Measurements from ENCODE around the gene ITGB5. TPM values are rescaled to one million over a fixed set of nuclear protein-coding genes. Genes with fewer than 3 reads are reported as not detected.

Gene ITGB5
- total and polyA plus RNA-seq, 4 donors: 16.9 to 66.6 (median 48.0) TPM

- Histone ChIP-seq H3K9me3 (ENCODE audit: control insufficient read depth in 4 of 4, low read length in 3 of 4) (no peaks in the 10 kb centered on the region), H3K4me3 (ENCODE audit: low read depth in 1 of 3, low read length in 3 of 3) (no peak overlapping the region), H3K27me3 (ENCODE audit: control insufficient read depth in 4 of 4, insufficient read depth in 4 of 4, low read length in 3 of 4) (no peaks in the 10 kb centered on the region), H3K27ac (ENCODE audit: low read depth in 1 of 2, low read length in 2 of 2) (peak overlapping the region in 1 of 2 donors; percentile 7), H3K36me3 (ENCODE audit: control insufficient read depth in 4 of 4, insufficient read depth in 3 of 4, low read depth in 1 of 4, low read length in 3 of 4) (peaks cover 4 to 22% (median 14%) of the 10 kb centered on the region in 4 donors), H3K4me1 (ENCODE audit: control insufficient read depth in 4 of 4, insufficient read depth in 4 of 4, low read length in 3 of 4) (peaks cover 5 to 9% (median 6%) of the 10 kb centered on the region in 4 donors), H3K9ac (ENCODE audit: low read depth in 1 of 2, low read length in 2 of 2) (no peak overlapping the region)
- no peak for DNase-seq (ENCODE audit: low spot score)
- 23% methylated on average over 2 of the region's 2 CpGs for WGBS
- TF ChIP-seq GABPA (IDR thresholded peaks at IDR 0.05 in 1 of 2, conservative IDR thresholded peaks at IDR 0.05 in 1 of 2): no peak
- no peak for TF ChIP-seq YY1 (IDR thresholded peaks at IDR 0.05)
Observed at GRCh38 chr3:124846189-124846588, 41.0 kb downstream of the ITGB5 start.

- Histone ChIP-seq H3K4me3 (ENCODE audit: low read depth in 1 of 3, low read length in 3 of 3) (no peak overlapping the region), H3K9me3 (ENCODE audit: control insufficient read depth in 4 of 4, low read length in 3 of 4) (no peaks in the 10 kb centered on the region), H3K9ac (ENCODE audit: low read depth in 1 of 2, low read length in 2 of 2) (no peak overlapping the region), H3K27me3 (ENCODE audit: control insufficient read depth in 4 of 4, insufficient read depth in 4 of 4, low read length in 3 of 4) (no peaks in the 10 kb centered on the region), H3K27ac (ENCODE audit: low read depth in 1 of 2, low read length in 2 of 2) (peak overlapping the region; percentile 6 to 30), H3K36me3 (ENCODE audit: control insufficient read depth in 4 of 4, insufficient read depth in 3 of 4, low read depth in 1 of 4, low read length in 3 of 4) (peaks cover 4 to 25% (median 16%) of the 10 kb centered on the region in 4 donors), H3K4me1 (ENCODE audit: control insufficient read depth in 4 of 4, insufficient read depth in 4 of 4, low read length in 3 of 4) (peaks cover 0 to 5% (median 0%) of the 10 kb centered on the region in 4 donors)
- DNase-seq (ENCODE audit: low spot score): no peak
- 64% methylated on average over 5 of the region's 5 CpGs for WGBS
- no peak for TF ChIP-seq HNF4A (conservative IDR thresholded peaks at IDR 0.05)
- TF ChIP-seq YY1 (IDR thresholded peaks at IDR 0.05): no peak
- TF ChIP-seq SP1 (IDR thresholded peaks at IDR 0.05): no peak
- no peak for TF ChIP-seq TAF1 (conservative IDR thresholded peaks at IDR 0.05)
- no peak for TF ChIP-seq RXRA (IDR thresholded peaks at IDR 0.05)
- no peak for TF ChIP-seq JUND (IDR thresholded peaks at IDR 0.05)
- no peak for TF ChIP-seq NR2F2 (IDR thresholded peaks at IDR 0.05)
- TF ChIP-seq, protein P1, sequence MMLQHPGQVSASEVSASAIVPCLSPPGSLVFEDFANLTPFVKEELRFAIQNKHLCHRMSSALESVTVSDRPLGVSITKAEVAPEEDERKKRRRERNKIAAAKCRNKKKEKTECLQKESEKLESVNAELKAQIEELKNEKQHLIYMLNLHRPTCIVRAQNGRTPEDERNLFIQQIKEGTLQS (IDR thresholded peaks at IDR 0.05): no peak
- TF ChIP-seq RAD21 (IDR thresholded peaks at IDR 0.05): no peak
- TF ChIP-seq, protein P2, sequence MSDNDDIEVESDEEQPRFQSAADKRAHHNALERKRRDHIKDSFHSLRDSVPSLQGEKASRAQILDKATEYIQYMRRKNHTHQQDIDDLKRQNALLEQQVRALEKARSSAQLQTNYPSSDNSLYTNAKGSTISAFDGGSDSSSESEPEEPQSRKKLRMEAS (IDR thresholded peaks at IDR 0.05): no peak
- no peak for TF ChIP-seq FOXA1 (IDR thresholded peaks at IDR 0.05)
- no peak for TF ChIP-seq EGR1 (IDR thresholded peaks at IDR 0.05; ENCODE audit: low read depth in 2 of 2)
- TF ChIP-seq FOXA2 (IDR thresholded peaks at IDR 0.05): no peak
- TF ChIP-seq GABPA (IDR thresholded peaks at IDR 0.05 in 1 of 2, conservative IDR thresholded peaks at IDR 0.05 in 1 of 2): no peak
- no peak for TF ChIP-seq HNF4G (IDR thresholded peaks at IDR 0.05)
- TF ChIP-seq ZBTB33 (IDR thresholded peaks at IDR 0.05): no peak
- TF ChIP-seq CTCF (IDR thresholded peaks at IDR 0.05; ENCODE audit: low read depth, low read length, missing input control): no peak
- TF ChIP-seq REST (IDR thresholded peaks at IDR 0.05): no peak
Observed at GRCh38 chr3:124845406-124845805, 41.8 kb downstream of the ITGB5 start.

Data from liver (tissue), 9 donors.